Stomach smooth muscle (tissue), 2 donors: ENCODE results near the gene TSKU.

ENCODE experiments used
- H3K27ac ChIP-seq: one replicate; pipeline ENCODE4 v1.7.0; 2013; ENCODE audit warnings: mild to moderate bottlenecking, low read length, inconsistent platforms
- H3K27me3 ChIP-seq, 2 donors: one replicate each; pipeline ENCODE4 v1.7.0; 2013; ENCODE audit warnings: low read length in 2 of 2; ENCODE audit not compliant: insufficient read depth in 2 of 2, control insufficient read depth in 1 of 2
- H3K36me3 ChIP-seq, 2 donors: one replicate each; pipeline ENCODE4 v1.7.0; 2013; ENCODE audit warnings: low read length in 2 of 2; ENCODE audit not compliant: control insufficient read depth in 2 of 2, insufficient read depth in 2 of 2
- H3K4me1 ChIP-seq: one replicate; pipeline ENCODE4 v1.7.0; 2013; ENCODE audit warnings: low read length; ENCODE audit not compliant: control insufficient read depth, insufficient read depth
- H3K4me3 ChIP-seq, 2 donors: one replicate each; pipeline ENCODE4 v1.7.0; 2013; ENCODE audit warnings: low read length in 2 of 2
- H3K9ac ChIP-seq, 2 donors: one replicate each; pipeline ENCODE4 v1.7.0; 2013; ENCODE audit warnings: low read length in 2 of 2, mild to moderate bottlenecking in 1 of 2
- H3K9me3 ChIP-seq, 2 donors: one replicate each; pipeline ENCODE4 v1.7.0; 2013; ENCODE audit warnings: low read length in 2 of 2; ENCODE audit not compliant: control insufficient read depth in 2 of 2
- donor health status: healthy.
- donor health status: Pancreatic carcinoma.

The TSKU gene

GRCh38 chr11:76798671-76799065 lies 15.5 kb downstream of the TSKU start:
- H3K4me3 ChIP-seq = peak overlapping the region; percentile 53 to 71
- H3K9ac ChIP-seq = peak overlapping the region; percentile 2 to 52

GRCh38 chr11:76799066-76799804 lies 16.1 kb downstream of the TSKU start:
- Histone ChIP-seq H3K27me3 (no peaks in the 10 kb centered on the region), H3K9ac (peak overlapping the region; percentile 42 to 52), H3K27ac (no peak overlapping the region), H3K4me1 (peaks cover 14% of the 10 kb centered on the region), H3K9me3 (no peaks in the 10 kb centered on the region), H3K4me3 (peak overlapping the region; percentile 53 to 71), H3K36me3 (peaks cover 0 to 2% of the 10 kb centered on the region in 2 donors)

More at GRCh38 chr11:76798671-76799065, 15.5 kb downstream of the TSKU start:
- no peak overlapping the region for H3K27ac ChIP-seq
- peaks cover 0 to 2% of the 10 kb centered on the region in 2 donors for H3K36me3 ChIP-seq
- H3K27me3 ChIP-seq = no peaks in the 10 kb centered on the region
- H3K9me3 ChIP-seq = no peaks in the 10 kb centered on the region
- H3K4me1 ChIP-seq = peaks cover 15% of the 10 kb centered on the region

GRCh38 chr11:76800466-76801200 lies 17.5 kb downstream of the TSKU start:
- Histone ChIP-seq H3K4me1 (peaks cover 14% of the 10 kb centered on the region), H3K9ac (no peak overlapping the region), H3K9me3 (no peaks in the 10 kb centered on the region), H3K27ac (no peak overlapping the region), H3K4me3 (no peak overlapping the region), H3K27me3 (no peaks in the 10 kb centered on the region), H3K36me3 (peaks cover 0 to 2% of the 10 kb centered on the region in 2 donors)

GRCh38 chr11:76801225-76801624 lies 18.1 kb downstream of the TSKU start:
- Histone ChIP-seq H3K4me1 (peaks cover 14% of the 10 kb centered on the region), H3K9me3 (no peaks in the 10 kb centered on the region), H3K9ac (no peak overlapping the region), H3K27me3 (no peaks in the 10 kb centered on the region), H3K36me3 (no peaks in the 10 kb centered on the region), H3K27ac (no peak overlapping the region), H3K4me3 (no peak overlapping the region)

- Histone ChIP-seq H3K27ac (no peak overlapping the region), H3K4me1 (peaks cover 14% of the 10 kb centered on the region), H3K4me3 (no peak overlapping the region), H3K36me3 (no peaks in the 10 kb centered on the region), H3K9me3 (no peaks in the 10 kb centered on the region), H3K27me3 (no peaks in the 10 kb centered on the region), H3K9ac (no peak overlapping the region)
Observed at GRCh38 chr11:76801736-76802135, 18.6 kb downstream of the TSKU start.

GRCh38 chr11:76802151-76802550 lies 19.0 kb downstream of the TSKU start:
- Histone ChIP-seq H3K4me1 (peaks cover 16% of the 10 kb centered on the region), H3K36me3 (no peaks in the 10 kb centered on the region), H3K27ac (no peak overlapping the region), H3K9ac (no peak overlapping the region), H3K4me3 (no peak overlapping the region), H3K27me3 (no peaks in the 10 kb centered on the region), H3K9me3 (no peaks in the 10 kb centered on the region)

GRCh38 chr11:76802621-76803020 lies 19.5 kb downstream of the TSKU start:
- Histone ChIP-seq H3K27me3 (no peaks in the 10 kb centered on the region), H3K4me3 (no peak overlapping the region), H3K9me3 (no peaks in the 10 kb centered on the region), H3K4me1 (peaks cover 17% of the 10 kb centered on the region), H3K9ac (no peak overlapping the region), H3K36me3 (no peaks in the 10 kb centered on the region), H3K27ac (no peak overlapping the region)

GRCh38 chr11:76803023-76803422 lies 19.9 kb downstream of the TSKU start:
- H3K27ac ChIP-seq = no peak overlapping the region
- peaks cover 17% of the 10 kb centered on the region for H3K4me1 ChIP-seq
- no peak overlapping the region for H3K9ac ChIP-seq
- H3K9me3 ChIP-seq = no peaks in the 10 kb centered on the region
- H3K36me3 ChIP-seq = no peaks in the 10 kb centered on the region
- no peak overlapping the region for H3K4me3 ChIP-seq
- no peaks in the 10 kb centered on the region for H3K27me3 ChIP-seq

GRCh38 chr11:76803811-76804600 lies 20.9 kb downstream of the TSKU start:
- no peak overlapping the region for H3K27ac ChIP-seq
- H3K9me3 ChIP-seq = no peaks in the 10 kb centered on the region
- H3K4me3 ChIP-seq = no peak overlapping the region
- H3K36me3 ChIP-seq = no peaks in the 10 kb centered on the region
- no peak overlapping the region for H3K9ac ChIP-seq
- H3K4me1 ChIP-seq = peaks cover 13% of the 10 kb centered on the region
- no peaks in the 10 kb centered on the region for H3K27me3 ChIP-seq

- H3K36me3 ChIP-seq = no peaks in the 10 kb centered on the region
- H3K27ac ChIP-seq = no peak overlapping the region
- no peaks in the 10 kb centered on the region for H3K9me3 ChIP-seq
- H3K4me1 ChIP-seq = peaks cover 6% of the 10 kb centered on the region
- no peak overlapping the region for H3K9ac ChIP-seq
- H3K4me3 ChIP-seq = no peak overlapping the region
- no peaks in the 10 kb centered on the region for H3K27me3 ChIP-seq
Observed at GRCh38 chr11:76805206-76805913, 22.2 kb downstream of the TSKU start.
